Esophagus squamous epithelium (tissue), 5 donors: ENCODE data around the gene HMGXB3. TPM values are rescaled to one million over a fixed set of nuclear protein-coding genes. Genes with fewer than 3 reads are reported as not detected.

Experiments
- DNase-seq: peaks from one replicate; lab custom pipeline; 2025; lab: John Stamatoyannopoulos, UW
- H3K27ac ChIP-seq, 4 donors: fragments of 200-600 bp; sonication (generic); one replicate each; pipeline ENCODE4 v1.5.1; 2016 to 2019; ENCODE audit warnings: mild to moderate bottlenecking in 1 of 4
- H3K27me3 ChIP-seq, 4 donors: fragments of 200-600 bp; sonication (generic); 1 replicate in 3 of 4; 2 replicates in 1 of 4; pipeline versions ENCODE4 v1.5.1 to v1.6.0; 2017 to 2021; ENCODE audit warnings: antibody characterized with exemption in 1 of 4
- H3K36me3 ChIP-seq, 3 donors: fragments of 200-600 bp; sonication (generic); one replicate each; pipeline ENCODE4 v1.5.1; 2016 to 2019
- H3K4me1 ChIP-seq, 3 donors: fragments of 200-600 bp; sonication (generic); one replicate each; pipeline ENCODE4 v1.5.1; 2017 to 2019
- H3K4me3 ChIP-seq, 4 donors: fragments of 200-600 bp; sonication (generic); 1 replicate in 3 of 4; 2 replicates in 1 of 4; pipeline ENCODE4 v1.5.1; 2016 to 2019; ENCODE audit warnings: mild to moderate bottlenecking in 2 of 4, moderate library complexity in 1 of 4
- H3K9me3 ChIP-seq, 3 donors: fragments of 200-600 bp; sonication (generic); one replicate each; pipeline ENCODE4 v1.5.1; 2016 to 2019
- POLR2A ChIP-seq, 4 donors: fragments of 450-650 bp; IDR thresholded peaks; one replicate each; pipeline ENCODE4 v1.6.1; 2017; ENCODE audit warnings: antibody characterized with exemption in 4 of 4, mild to moderate bottlenecking in 4 of 4, moderate library complexity in 3 of 4
- WGBS, 2 donors: methylation state at CpG; one replicate each; pipeline ENCODE4 v1.1.5; 2018; 5-methylcytosine and 5-hydroxymethylcytosine counted together
- intact Hi-C: fragments of 100-400 bp; cut with DNase I; formaldehyde crosslinking; loops from one replicate; pipeline ENCODE4 v1.15.0; 2022
- total RNA-seq, 4 donors: library from RNA; depleted of rRNA; stranded (reverse); fragments of >200 nt; gene quantifications; one replicate each; pipeline ENCODE4 v1.1.0, GENCODE V29; 2016
- TF ChIP-seq, protein P1 (sequence below), 6 experiments: fragments of 450-650 bp in 4 of 6; fragments of 200-600 bp in 2 of 6; sonication (generic) in 2 of 6; IDR thresholded peaks; one replicate each; pipeline ENCODE4 v1.5.1; 2016 to 2019; ENCODE audit warnings: antibody characterized with exemption in 6 of 6, mild to moderate bottlenecking in 4 of 6, moderate library complexity in 4 of 6
- donor health status: DM: yes; HTN: yes; CAD: no.

Gene HMGXB3
- total RNA-seq, 4 donors from 2014 or later: 12.4 to 26.3 (median 20.5) TPM

DNA sequence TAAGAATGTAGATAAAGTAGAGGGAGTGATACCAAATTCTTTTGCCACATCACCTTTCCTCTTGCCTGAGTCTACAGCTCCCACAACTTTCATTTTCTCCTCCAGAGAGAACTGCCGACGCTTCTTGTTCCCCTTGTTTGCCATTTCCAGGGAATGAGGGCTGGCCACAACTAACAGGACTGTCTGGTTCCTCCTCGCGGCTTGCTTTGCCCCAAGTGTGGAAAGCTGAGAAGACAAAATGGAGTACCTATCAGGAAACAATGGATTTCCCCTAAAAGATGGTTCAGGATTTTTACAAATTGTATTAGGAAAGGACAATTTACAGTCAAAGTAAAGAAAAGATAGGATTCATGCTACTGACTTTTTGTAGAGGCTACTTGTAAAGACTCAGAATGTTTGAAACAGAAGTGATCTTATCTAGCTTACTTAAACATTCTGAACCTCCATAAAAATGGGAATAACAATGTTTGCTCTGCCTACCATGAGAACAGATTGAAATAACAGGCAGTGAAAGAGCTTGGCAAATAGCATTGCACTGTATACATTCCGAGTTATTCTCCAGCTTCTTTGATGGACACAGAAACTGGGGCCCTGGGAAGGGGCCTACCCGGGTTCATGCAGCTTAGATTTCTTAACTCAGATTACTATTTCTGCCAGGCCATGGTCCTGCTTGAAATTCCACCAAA is 4.2 kb upstream of the HMGXB3 start:
- no peaks in the 10 kb centered on the region for H3K27me3 ChIP-seq
- H3K36me3 ChIP-seq: peaks cover 0 to 24% (median 5%) of the 10 kb centered on the region in 3 donors
- no peak for DNase-seq
- intact Hi-C loops: no loop called here
- H3K4me1 ChIP-seq: peaks cover 6 to 22% (median 10%) of the 10 kb centered on the region in 3 donors
- no peak overlapping the region for H3K4me3 ChIP-seq
- H3K27ac ChIP-seq: no peak overlapping the region
- no peaks in the 10 kb centered on the region for H3K9me3 ChIP-seq
- 87 to 88% methylated on average over 6 of the region's 6 CpGs for WGBS, 2 donors
- TF ChIP-seq POLR2A (IDR thresholded peaks at IDR 0.05): no peak
- TF ChIP-seq, protein P1, sequence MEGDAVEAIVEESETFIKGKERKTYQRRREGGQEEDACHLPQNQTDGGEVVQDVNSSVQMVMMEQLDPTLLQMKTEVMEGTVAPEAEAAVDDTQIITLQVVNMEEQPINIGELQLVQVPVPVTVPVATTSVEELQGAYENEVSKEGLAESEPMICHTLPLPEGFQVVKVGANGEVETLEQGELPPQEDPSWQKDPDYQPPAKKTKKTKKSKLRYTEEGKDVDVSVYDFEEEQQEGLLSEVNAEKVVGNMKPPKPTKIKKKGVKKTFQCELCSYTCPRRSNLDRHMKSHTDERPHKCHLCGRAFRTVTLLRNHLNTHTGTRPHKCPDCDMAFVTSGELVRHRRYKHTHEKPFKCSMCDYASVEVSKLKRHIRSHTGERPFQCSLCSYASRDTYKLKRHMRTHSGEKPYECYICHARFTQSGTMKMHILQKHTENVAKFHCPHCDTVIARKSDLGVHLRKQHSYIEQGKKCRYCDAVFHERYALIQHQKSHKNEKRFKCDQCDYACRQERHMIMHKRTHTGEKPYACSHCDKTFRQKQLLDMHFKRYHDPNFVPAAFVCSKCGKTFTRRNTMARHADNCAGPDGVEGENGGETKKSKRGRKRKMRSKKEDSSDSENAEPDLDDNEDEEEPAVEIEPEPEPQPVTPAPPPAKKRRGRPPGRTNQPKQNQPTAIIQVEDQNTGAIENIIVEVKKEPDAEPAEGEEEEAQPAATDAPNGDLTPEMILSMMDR (IDR thresholded peaks at IDR 0.05): no peak

DNA sequence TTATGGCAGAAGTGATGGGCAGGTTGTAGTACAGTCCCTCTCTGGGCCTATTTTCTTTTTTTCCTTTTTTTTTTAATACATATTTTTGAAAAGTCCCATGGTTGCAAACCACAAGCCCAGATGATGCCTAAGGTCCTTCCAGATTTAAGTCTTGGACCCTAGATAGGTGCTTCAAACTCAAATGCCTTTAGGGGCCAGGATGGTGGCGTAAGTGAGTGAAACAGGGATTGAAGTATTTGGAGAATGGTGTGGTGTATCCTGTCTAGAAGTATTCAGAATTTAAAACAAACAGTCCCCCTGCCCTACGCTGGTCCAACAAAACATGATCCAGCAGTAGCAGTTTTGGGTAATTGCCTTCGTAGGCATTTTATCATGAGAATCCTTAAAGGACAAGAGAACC is 2.3 kb upstream of the HMGXB3 start:
- Histone ChIP-seq H3K4me3 (no peak overlapping the region), H3K36me3 (peaks cover 0 to 24% (median 5%) of the 10 kb centered on the region in 3 donors), H3K9me3 (no peaks in the 10 kb centered on the region), H3K27ac (no peak overlapping the region), H3K27me3 (no peaks in the 10 kb centered on the region), H3K4me1 (peaks cover 18 to 41% (median 25%) of the 10 kb centered on the region in 3 donors)
- intact Hi-C loops: no loop called here
- no peak for TF ChIP-seq POLR2A (IDR thresholded peaks at IDR 0.05)
- DNase-seq: no peak
- WGBS, 2 donors: 92 to 94% methylated on average over 3 of the region's 3 CpGs

DNA sequence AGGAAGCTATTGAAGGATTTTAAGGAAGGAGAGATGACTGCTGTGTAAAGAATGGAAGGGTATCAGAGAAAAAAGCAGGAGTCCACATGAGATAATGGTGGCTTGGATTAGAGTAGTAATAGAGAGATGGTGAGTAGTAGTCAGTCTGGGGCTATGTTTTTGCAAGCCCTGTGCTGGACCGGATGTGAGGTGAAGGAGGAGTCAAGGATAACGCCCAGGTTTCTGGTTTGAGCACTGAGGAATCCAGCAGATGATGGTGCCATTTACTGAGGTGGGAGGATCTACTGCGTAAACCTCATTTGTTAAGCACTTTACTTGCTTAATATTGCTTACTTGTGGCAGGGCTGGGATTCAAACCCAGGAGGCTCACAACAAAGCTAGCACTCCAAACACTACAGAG is 1.2 kb upstream of the HMGXB3 start:
- WGBS, 2 donors: 40 to 70% methylated on average over 3 of the region's 3 CpGs
- H3K36me3 ChIP-seq: peaks cover 0 to 23% (median 5%) of the 10 kb centered on the region in 3 donors
- H3K9me3 ChIP-seq: no peaks in the 10 kb centered on the region
- peak overlapping the region in 3 of 4 donors; percentile 68 to 93 (median 86) for H3K4me3 ChIP-seq
- H3K27me3 ChIP-seq: no peaks in the 10 kb centered on the region
- no peak for DNase-seq
- no peak for TF ChIP-seq POLR2A (IDR thresholded peaks at IDR 0.05)
- TF ChIP-seq, protein P1 (IDR thresholded peaks at IDR 0.05): no peak
- peaks cover 18 to 52% (median 25%) of the 10 kb centered on the region in 3 donors for H3K4me1 ChIP-seq
- intact Hi-C loops: no loop called here
- peak overlapping the region; percentile 90 to 97 (median 95) for H3K27ac ChIP-seq

DNA sequence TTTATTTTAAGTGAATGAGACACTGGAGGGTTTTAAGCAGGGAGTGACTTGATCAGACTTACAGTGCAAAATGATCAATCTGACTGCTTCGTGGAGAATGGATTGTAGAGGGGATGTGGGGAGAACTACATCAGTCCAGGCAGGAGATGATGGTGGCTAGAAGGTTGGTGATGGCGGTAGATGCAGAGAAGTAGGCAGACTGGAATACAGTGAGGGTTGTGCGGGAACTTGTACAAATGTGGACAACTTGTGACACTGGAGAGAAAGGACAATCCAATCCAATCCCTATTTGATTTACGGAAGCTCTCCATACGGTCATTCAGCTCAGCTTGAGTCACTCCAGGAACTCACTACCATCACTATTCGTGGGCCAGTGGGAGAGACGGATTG is 678 bp upstream of the HMGXB3 start:
- Histone ChIP-seq H3K27ac (peak overlapping the region; percentile 90 to 97 (median 95)), H3K4me3 (peak overlapping the region; percentile 68 to 93 (median 88)), H3K4me1 (peaks cover 18 to 56% (median 25%) of the 10 kb centered on the region in 3 donors), H3K27me3 (no peaks in the 10 kb centered on the region), H3K9me3 (no peaks in the 10 kb centered on the region), H3K36me3 (peaks cover 0 to 23% (median 5%) of the 10 kb centered on the region in 3 donors)
- intact Hi-C loops: no loop called here
- no peak for DNase-seq
- WGBS, 2 donors: 22 to 26% methylated on average over 5 to 7 of the region's 7 CpGs
- TF ChIP-seq POLR2A (IDR thresholded peaks at IDR 0.05): no peak
- TF ChIP-seq, protein P1 (IDR thresholded peaks at IDR 0.05): no peak

DNA sequence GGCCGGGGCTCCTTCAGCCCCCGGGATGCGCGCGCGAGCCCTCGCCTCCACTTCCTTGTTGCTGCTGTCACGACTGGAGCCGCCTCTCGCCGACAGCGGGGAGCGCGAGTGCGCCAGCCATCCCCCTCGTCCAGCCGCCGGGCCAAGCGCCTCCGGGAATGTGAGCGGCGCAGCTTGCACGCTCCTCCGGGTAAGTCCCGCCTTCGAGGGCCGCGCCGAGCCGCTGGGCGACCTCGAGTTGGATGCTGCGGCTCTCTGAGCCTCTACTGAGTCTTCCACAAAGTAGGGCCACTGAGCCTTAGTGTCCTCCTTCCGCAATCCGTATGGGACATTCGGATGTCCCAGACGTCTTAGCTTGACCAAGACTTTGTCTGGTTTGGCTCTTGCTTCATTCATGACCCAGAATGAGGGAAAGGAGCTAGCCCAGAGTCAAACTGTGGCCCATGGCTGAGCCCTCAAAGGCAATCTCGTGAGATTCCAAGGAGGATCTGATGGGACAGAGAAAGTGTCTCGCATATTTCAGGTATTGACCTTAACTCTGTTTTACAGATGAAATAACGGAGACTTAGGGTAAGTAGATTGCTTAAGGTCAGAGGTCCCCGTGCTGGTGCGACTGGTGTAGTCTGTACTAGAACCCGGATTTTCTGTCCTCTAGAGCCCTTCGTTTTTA is 586 bp downstream of the HMGXB3 start:
- DNase-seq: no peak
- Histone ChIP-seq H3K4me3 (peak overlapping the region; percentile 68 to 93 (median 88)), H3K9me3 (no peaks in the 10 kb centered on the region), H3K27ac (peak overlapping the region; percentile 90 to 97 (median 95)), H3K27me3 (no peaks in the 10 kb centered on the region), H3K4me1 (peaks cover 18 to 56% (median 25%) of the 10 kb centered on the region in 3 donors), H3K36me3 (peaks cover 4 to 23% (median 5%) of the 10 kb centered on the region in 3 donors)
- TF ChIP-seq POLR2A (IDR thresholded peaks at IDR 0.05): no peak
- TF ChIP-seq, protein P1 (IDR thresholded peaks at IDR 0.05): no peak
- WGBS, 2 donors: 0% methylated on average over 7 to 24 of the region's 44 CpGs
- intact Hi-C loops: no loop called here
